ENCODE measurements around the gene PTPRN2. TPM values are rescaled to one million over a fixed set of nuclear protein-coding genes. Genes with fewer than 3 reads are reported as not detected.

PTPRN2 gene
- total RNA-seq, 1 experiment from 2014 or later, result 2.1 TPM

- H4K20me1 ChIP-seq (ENCODE audit: insufficient read depth), result no peaks in the 10 kb centered on the region
- no peaks in the 10 kb centered on the region; the same call in 1 of the 2 replicates for H3K27me3 ChIP-seq (ENCODE audit: insufficient read depth, low read length)
- H3K36me3 ChIP-seq (ENCODE audit: control insufficient read depth in 1 of 2, insufficient read depth in 2 of 2, low read length in 2 of 2), result no peaks in the 10 kb centered on the region
- no TSS peak for BruUV-seq (replicated peaks)
- no peak overlapping the region for H2AFZ ChIP-seq (ENCODE audit: low read depth, low read length, poor library complexity, severe bottlenecking)
- no peak overlapping the region for H3K9ac ChIP-seq (ENCODE audit: low read length)
- no peak overlapping the region for H3K4me3 ChIP-seq (replicated peaks in 1 of 2; ENCODE audit: low read depth in 1 of 2, low read length in 2 of 2)
- no peaks in the 10 kb centered on the region for H3K9me2 ChIP-seq (ENCODE audit: insufficient read depth)
- RAD21 ChIA-PET (ENCODE audit: low non-redundant PET in 1 of 2, low total read pairs in 2 of 2, uncharacterized antibody in 2 of 2, unreplicated experiment in 2 of 2), result no interaction called here
- intact Hi-C loops (cut with micrococcal nuclease), result no loop called here
- ATAC-seq, result no peak
- TF ChIP-seq MAX (IDR thresholded peaks at IDR 0.05) (no peak), EGR1 (IDR thresholded peaks at IDR 0.05; ENCODE audit: low read depth) (no peak), SIN3A (IDR thresholded peaks at IDR 0.05; ENCODE audit: low read depth) (no peak), ZBTB33 (IDR thresholded peaks at IDR 0.05; ENCODE audit: extremely low read depth, insufficient replicate concordance, low read length) (no peak), ZNF274 (IDR thresholded peaks at IDR 0.05; ENCODE audit: low read depth, low read length) (no peak), REST (IDR thresholded peaks at IDR 0.05; ENCODE audit: low read depth) (no peak), EZH2phosphoT487 (IDR thresholded peaks at IDR 0.05; ENCODE audit: borderline replicate concordance) (no peak), ELF1 (IDR thresholded peaks at IDR 0.05; ENCODE audit: borderline replicate concordance, low read depth) (no peak), TCF7L2 (IDR thresholded peaks at IDR 0.05; ENCODE audit: borderline replicate concordance, extremely low read depth, insufficient read depth, insufficient read length) (no peak)
- no peak overlapping the region for H3K27ac ChIP-seq (ENCODE audit: low read depth, low read length)
- H3K4me1 ChIP-seq (ENCODE audit: control insufficient read depth in 1 of 2, insufficient read depth in 2 of 2, low read length in 2 of 2), result no peaks in the 10 kb centered on the region
- CTCF ChIA-PET, result no interaction called here
- no peak for DNase-seq (ENCODE audit: low read depth, low spot score)
- POLR2A ChIA-PET, result no interaction called here
- no peaks in the 10 kb centered on the region for H3K9me3 ChIP-seq (ENCODE audit: control insufficient read depth in 1 of 2, insufficient read depth in 1 of 2, low read depth in 1 of 2, low read length in 2 of 2)
- no peaks in the 10 kb centered on the region for H3K79me2 ChIP-seq (ENCODE audit: insufficient read depth, low read length)
- no peak overlapping the region for H3K4me2 ChIP-seq (ENCODE audit: low read length)
Measured at GRCh38 chr7:157898261-157898660, 689.4 kb downstream of the PTPRN2 start.
